HepG2 (cell line): ENCODE measurements around the gene SH3YL1. TPM values are rescaled to one million over a fixed set of nuclear protein-coding genes. Genes with fewer than 3 reads are reported as not detected.

Experiments
- ATAC-seq: fragments of 200-7000 bp; cut with Tn5 transposase; 3 replicates; pipeline ENCODE4 v1.9.1; 2020; ENCODE audit warnings: mild to moderate bottlenecking, moderate library complexity
- BruUV-seq: library from RNA; stranded (reverse); fragments of 400-500 nt; replicated peaks from 2 replicates; lab custom pipeline; 2021; lab: Mats Ljungman, UMichigan
- CTCF ChIA-PET: fragments of 300-600 bp; formaldehyde crosslinking; extraction: SDS; loops from one replicate; lab custom pipeline; 2021; ENCODE audit warnings: low total read pairs, inconsistent platforms, low intra/inter-chr PET ratio; lab: Yijun Ruan, JAX
- POLR2A ChIA-PET: fragments of 350-600 bp; sonication (Branson Sonifier 250); formaldehyde crosslinking; loops from one replicate; lab custom pipeline; 2020; ENCODE audit warnings: antibody characterized with exemption, inconsistent platforms; lab: Yijun Ruan, JAX
- DNase-seq: peaks from one replicate; pipeline ENCODE4 v3.0.0-alpha.2; 2015; ENCODE audit warnings: low spot score
- FAIRE-seq: peaks from 3 replicates; lab custom pipeline; 2011; peaks lifted over from hg19 to GRCh38; lab: Jason Lieb, UNC
- H2AFZ ChIP-seq: one replicate; pipeline ENCODE4 v1.6.1; 2011; ENCODE audit warnings: low read length, inconsistent platforms
- H3K27ac ChIP-seq: fragments of 300-600 bp; 3 replicates; pipeline ENCODE4 v1.8.0; 2011; ENCODE audit warnings: mixed run types, mild to moderate bottlenecking, mixed read lengths, low read length, inconsistent platforms; ENCODE audit not compliant: insufficient read depth; ENCODE audit errors: extremely low read length
- H3K27me3 ChIP-seq, 2 experiments: fragments of 200-600 bp in 1 of 2; 2 replicates in 1 of 2; 3 replicates in 1 of 2; pipeline versions ENCODE4 v1.6.0 to v1.8.0; 2011; ENCODE audit warnings: low read length in 2 of 2, mild to moderate bottlenecking in 2 of 2, moderate library complexity in 2 of 2, inconsistent platforms in 1 of 2; ENCODE audit not compliant: insufficient read depth in 2 of 2, control insufficient read depth in 1 of 2
- H3K36me3 ChIP-seq, 2 experiments: fragments of 200-600 bp in 1 of 2; replicated peaks in 1 of 2; 2 replicates in 1 of 2; 3 replicates in 1 of 2; pipeline versions ENCODE4 v1.5.1 to v1.8.0; 2011; ENCODE audit warnings: low read length in 2 of 2, inconsistent platforms in 1 of 2; ENCODE audit not compliant: insufficient read depth in 2 of 2, control insufficient read depth in 1 of 2
- H3K4me1 ChIP-seq: 2 replicates; pipeline ENCODE4 v1.5.1; 2012; ENCODE audit warnings: low read length, inconsistent platforms; ENCODE audit not compliant: insufficient read depth
- H3K4me2 ChIP-seq: 2 replicates; pipeline ENCODE4 v1.6.0; 2011; ENCODE audit warnings: low read depth, low read length, inconsistent platforms
- H3K4me3 ChIP-seq, 3 experiments: fragments of 200-600 bp in 1 of 3; sonication (generic), shearing (Covaris generic) in 1 of 3; replicated peaks in 1 of 3; 2 replicates each; pipeline ENCODE4 v1.5.1; 2011 to 2016; ENCODE audit warnings: low read length in 3 of 3, inconsistent platforms in 2 of 3, low read depth in 2 of 3, mild to moderate bottlenecking in 2 of 3, control low read depth in 1 of 3, mixed read lengths in 1 of 3; ENCODE audit not compliant: insufficient read depth in 1 of 3
- H3K79me2 ChIP-seq: one replicate; pipeline ENCODE4 v1.6.1; 2011; ENCODE audit warnings: low read length, inconsistent platforms; ENCODE audit not compliant: insufficient read depth
- H3K9ac ChIP-seq: 2 replicates; pipeline ENCODE4 v1.6.0; 2011; ENCODE audit warnings: mild to moderate bottlenecking, low read depth, low read length, inconsistent platforms; ENCODE audit not compliant: insufficient read depth
- H3K9me3 ChIP-seq: 2 replicates; pipeline ENCODE4 v1.5.1; 2012; ENCODE audit warnings: mild to moderate bottlenecking, low read length
- H4K20me1 ChIP-seq: 2 replicates; pipeline ENCODE4 v1.6.0; 2011; ENCODE audit warnings: inconsistent platforms, mild to moderate bottlenecking, low read length, moderate library complexity; ENCODE audit not compliant: insufficient read depth
- ARID3A ChIP-seq: IDR thresholded peaks from 2 replicates; pipeline ENCODE4 v1.6.1; 2012; ENCODE audit warnings: low read depth, low read length, improper control_type of control experiment
- DZIP1 ChIP-seq: sonication (generic); formaldehyde crosslinking; IDR thresholded peaks from 2 replicates; pipeline ENCODE4 v1.5.0; 2020; ENCODE audit warnings: mild to moderate bottlenecking, missing genetic modification reagents
- FLYWCH1 ChIP-seq: sonication (generic); formaldehyde crosslinking; IDR thresholded peaks from 2 replicates; pipeline ENCODE4 v1.8.1; 2023; ENCODE audit warnings: mild to moderate bottlenecking, missing genetic modification reagents
- HNF1A ChIP-seq, 2 experiments: sonication (generic) in 1 of 2; formaldehyde crosslinking in 1 of 2; IDR thresholded peaks; 2 replicates each; pipeline versions ENCODE4 v1.4.0 to v1.6.1; 2016 to 2020; ENCODE audit warnings: borderline replicate concordance in 1 of 2, low read depth in 1 of 2, mild to moderate bottlenecking in 1 of 2, missing genetic modification reagents in 1 of 2
- KDM2A ChIP-seq: sonication (generic); formaldehyde crosslinking; IDR thresholded peaks from 2 replicates; pipeline ENCODE4 v1.4.0; 2020; ENCODE audit warnings: low read depth, missing genetic modification reagents, borderline replicate concordance
- KMT2B ChIP-seq: IDR thresholded peaks from 2 replicates; pipeline ENCODE4 v1.6.1; 2016; ENCODE audit warnings: missing genetic modification reagents, missing compliant biosample characterization
- MAFK ChIP-seq, 2 experiments: IDR thresholded peaks in 1 of 2; conservative IDR thresholded peaks in 1 of 2; 2 replicates each; pipeline ENCODE4 v1.6.1; 2011; ENCODE audit warnings: improper control_type of control experiment in 2 of 2, low read length in 2 of 2
- RORA ChIP-seq: sonication (generic); formaldehyde crosslinking; IDR thresholded peaks from 2 replicates; pipeline ENCODE4 v1.5.0; 2020; ENCODE audit warnings: mild to moderate bottlenecking, missing genetic modification reagents, moderate library complexity
- SKI ChIP-seq: fragments of 450-650 bp; IDR thresholded peaks from one replicate; pipeline ENCODE4 v1.6.1; 2018; ENCODE audit warnings: mild to moderate bottlenecking; ENCODE audit not compliant: partially characterized antibody
- ZBTB42 ChIP-seq: sonication (generic); formaldehyde crosslinking; IDR thresholded peaks from 2 replicates; pipeline ENCODE4 v1.5.0; 2020; ENCODE audit warnings: mild to moderate bottlenecking, missing genetic modification reagents
- ZNF326 ChIP-seq: sonication (generic); formaldehyde crosslinking; IDR thresholded peaks from 2 replicates; pipeline ENCODE4 v1.4.0; 2020; ENCODE audit warnings: missing genetic modification reagents, borderline replicate concordance
- ZNF335 ChIP-seq: sonication (generic); formaldehyde crosslinking; IDR thresholded peaks from 2 replicates; pipeline ENCODE4 v1.4.0; 2020; ENCODE audit warnings: missing genetic modification reagents
- ZNF496 ChIP-seq: sonication (generic); formaldehyde crosslinking; IDR thresholded peaks from 2 replicates; pipeline ENCODE4 v1.8.1; 2023; ENCODE audit warnings: mild to moderate bottlenecking, moderate library complexity, missing genetic modification reagents; ENCODE audit not compliant: insufficient replicate concordance
- ZNF563 ChIP-seq: sonication (generic); formaldehyde crosslinking; IDR thresholded peaks from 2 replicates; pipeline ENCODE4 v1.8.0; 2022; ENCODE audit warnings: mild to moderate bottlenecking, moderate library complexity, missing genetic modification reagents
- ZNF580 ChIP-seq: IDR thresholded peaks from 2 replicates; pipeline ENCODE4 v1.6.1; 2016; ENCODE audit warnings: low read depth, borderline replicate concordance
- WGBS: methylation state at CpG from one replicate; pipeline ENCODE4 v1.1.6; 2017; ENCODE audit warnings: low lambda C conversion rate; 5-methylcytosine and 5-hydroxymethylcytosine counted together
- in situ Hi-C: cut with HindIII; loops from 2 replicates; pipeline ENCODE4 v1.10.0; 2017; ENCODE audit warnings: low pct_unique_long_range_greater_than_20kb; ENCODE audit not compliant: extremely low pct_ligation_motif_present
- intact Hi-C: fragments of 100-400 bp; cut with micrococcal nuclease; formaldehyde crosslinking; loops from one replicate; pipeline ENCODE4 v1.10.0; 2022; ENCODE audit not compliant: unreplicated experiment
- polyA plus RNA-seq, 8 experiments: library from polyadenylated mRNA; depleted of rRNA in 3 of 8; stranded (reverse) in 7 of 8; unstranded in 1 of 8; fragments of >200 nt; fragmentation: Illumina TruSeq in 4 of 8; extraction: Trizol in 4 of 8; gene quantifications; 2 replicates each; pipeline versions ENCODE4 v1.2.1 to v1.2.3, GENCODE V29; 2011 to 2016; ENCODE audit warnings: low read depth in 4 of 8, missing spikeins in 1 of 8, mixed read lengths in 1 of 8; ENCODE audit not compliant: insufficient read depth in 1 of 8
- total RNA-seq, 5 experiments: library from RNA; depleted of rRNA; stranded (reverse); fragments of >200 nt; fragmentation: Illumina TruSeq; extraction: Trizol; gene quantifications; 2 replicates each; pipeline ENCODE4 v1.2.3, GENCODE V29; 2016; ENCODE audit warnings: low read depth in 1 of 5

SH3YL1 gene
- total and polyA plus RNA-seq, 2 of the 13 experiments (the other 11 are each of a cell fraction or from before 2014, with no cell fraction given): 13.0 to 48.2 TPM

- TF ChIP-seq MAFK (conservative IDR thresholded peaks at IDR 0.05 in 1 of 2, IDR thresholded peaks at IDR 0.05 in 1 of 2; ENCODE audit: low read length in 2 of 2) (no peak), ZNF496 (CRISPR knock-in tag) (no peak), ZNF563 (CRISPR knock-in tag) (no peak), ARID3A (no peak), ZNF580 (CRISPR knock-in tag) (no peak), DZIP1 (CRISPR knock-in tag) (no peak), KDM2A (CRISPR knock-in tag) (no peak), KMT2B (CRISPR knock-in tag) (no peak)
These were observed 59.8 kb downstream of the SH3YL1 start (continued) for GRCh38 chr2:203984-204383.

GRCh38 chr2:203401-203800 is 60.4 kb downstream of the SH3YL1 start:
- no peaks in the 10 kb centered on the region for H3K9me3 ChIP-seq
- in situ Hi-C loops (no loop called here), intact Hi-C loops (no loop called here)
- H2AFZ ChIP-seq: no peak overlapping the region
- ATAC-seq: no peak
- H3K79me2 ChIP-seq: no peaks in the 10 kb centered on the region
- no peaks in the 10 kb centered on the region for H4K20me1 ChIP-seq
- BruUV-seq: no TSS peak
- H3K27me3 ChIP-seq: peaks cover 9 to 47% of the 10 kb centered on the region in 2 experiments
- FAIRE-seq: no peak
- POLR2A ChIA-PET: interaction anchor here (1.2 kb wide), 1 partner anchor 28 kb away, joined by 3 read pairs; no protein-coding TSS in a partner anchor
- H3K9ac ChIP-seq: no peak overlapping the region
- no peak overlapping the region for H3K4me3 ChIP-seq
- H3K4me2 ChIP-seq: no peak overlapping the region
- H3K27ac ChIP-seq: no peak overlapping the region
- H3K36me3 ChIP-seq: no peaks in the 10 kb centered on the region
- no peaks in the 10 kb centered on the region for H3K4me1 ChIP-seq
- no peak for DNase-seq
- WGBS: 33% methylated on average over 8 of the region's 8 CpGs
- CTCF ChIA-PET: no interaction called here
- TF ChIP-seq HNF1A (IDR thresholded peaks at IDR 0.05; ENCODE audit: low read depth) (no peak), HNF1A (CRISPR knock-in tag; IDR thresholded peaks at IDR 0.05; ENCODE audit: borderline replicate concordance) (no peak), RORA (CRISPR knock-in tag) (no peak), ZNF326 (CRISPR knock-in tag) (no peak), ZNF335 (CRISPR knock-in tag) (no peak), ZBTB42 (CRISPR knock-in tag) (no peak), FLYWCH1 (CRISPR knock-in tag) (no peak), SKI (no peak)
